Measurements from ENCODE around the gene OR7D4.

DNA sequence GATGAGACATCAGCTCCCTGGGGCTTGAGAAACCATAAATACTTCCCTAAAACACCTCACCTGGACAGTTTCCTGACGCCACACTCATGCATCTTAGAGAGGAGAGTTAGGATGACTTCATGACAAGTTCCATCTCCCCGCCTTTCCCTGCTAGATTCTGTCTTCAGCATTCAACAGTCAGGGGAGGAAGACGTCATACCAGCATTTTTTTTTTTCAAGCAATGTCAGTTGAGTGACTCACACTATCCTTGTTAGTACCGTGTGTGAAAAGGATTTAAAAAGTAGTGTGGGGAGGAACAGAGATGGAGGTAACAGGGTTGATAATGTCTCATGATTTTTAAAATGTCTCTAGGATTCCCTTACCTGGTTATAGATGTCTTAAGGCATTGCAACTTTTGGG lies 40.5 kb downstream of the OR7D4 start, which contains the start of gene OR7D2:
- no peak for TF ChIP-seq PCBP1 (IDR thresholded peaks at IDR 0.05; ENCODE audit: low read depth, low read length, poor library complexity, severe bottlenecking)
- TF ChIP-seq JUND (IDR thresholded peaks at IDR 0.05; ENCODE audit: borderline replicate concordance, low read depth, low read length) = no peak
- TF ChIP-seq JUND (tag; IDR thresholded peaks at IDR 0.05; ENCODE audit: borderline replicate concordance, low read depth, low read length) = no peak
- TF ChIP-seq, protein P1, sequence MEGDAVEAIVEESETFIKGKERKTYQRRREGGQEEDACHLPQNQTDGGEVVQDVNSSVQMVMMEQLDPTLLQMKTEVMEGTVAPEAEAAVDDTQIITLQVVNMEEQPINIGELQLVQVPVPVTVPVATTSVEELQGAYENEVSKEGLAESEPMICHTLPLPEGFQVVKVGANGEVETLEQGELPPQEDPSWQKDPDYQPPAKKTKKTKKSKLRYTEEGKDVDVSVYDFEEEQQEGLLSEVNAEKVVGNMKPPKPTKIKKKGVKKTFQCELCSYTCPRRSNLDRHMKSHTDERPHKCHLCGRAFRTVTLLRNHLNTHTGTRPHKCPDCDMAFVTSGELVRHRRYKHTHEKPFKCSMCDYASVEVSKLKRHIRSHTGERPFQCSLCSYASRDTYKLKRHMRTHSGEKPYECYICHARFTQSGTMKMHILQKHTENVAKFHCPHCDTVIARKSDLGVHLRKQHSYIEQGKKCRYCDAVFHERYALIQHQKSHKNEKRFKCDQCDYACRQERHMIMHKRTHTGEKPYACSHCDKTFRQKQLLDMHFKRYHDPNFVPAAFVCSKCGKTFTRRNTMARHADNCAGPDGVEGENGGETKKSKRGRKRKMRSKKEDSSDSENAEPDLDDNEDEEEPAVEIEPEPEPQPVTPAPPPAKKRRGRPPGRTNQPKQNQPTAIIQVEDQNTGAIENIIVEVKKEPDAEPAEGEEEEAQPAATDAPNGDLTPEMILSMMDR (IDR thresholded peaks at IDR 0.05 in 2 of 3, conservative IDR thresholded peaks at IDR 0.05 in 1 of 3; ENCODE audit: insufficient read depth in 2 of 3, low read depth in 1 of 3, low read length in 3 of 3) = no peak
- no peak for TF ChIP-seq MYNN (IDR thresholded peaks at IDR 0.05)
- no peak for TF ChIP-seq MYNN (CRISPR knock-in tag; IDR thresholded peaks at IDR 0.05)

Measured in K562 (cell line).